H1 (cell line): ENCODE results near the gene CEP76. TPM values are rescaled to one million over a fixed set of nuclear protein-coding genes. Genes with fewer than 3 reads are reported as not detected.

Experiments
- CTCF ChIA-PET: fragments of 300-600 bp; sonication (Branson Sonifier 250); formaldehyde crosslinking; loops from one replicate; lab custom pipeline; 2021; ENCODE audit not compliant: partially characterized antibody; lab: Charles Lee
- POLR2A ChIA-PET: fragments of 300-600 bp; sonication (Branson Sonifier 250); formaldehyde crosslinking; loops from one replicate; lab custom pipeline; 2021; ENCODE audit warnings: inconsistent platforms; ENCODE audit not compliant: partially characterized antibody; lab: Charles Lee
- DNase-seq, 2 experiments: peaks; one replicate each; pipeline versions ENCODE4 v3.0.0 to v3.0.0-alpha.2; 2010 to 2022; ENCODE audit warnings: low spot score in 2 of 2, low read depth in 1 of 2, mixed read lengths in 1 of 2
- FAIRE-seq: peaks from 2 replicates; lab custom pipeline; 2011; peaks lifted over from hg19 to GRCh38; lab: Jason Lieb, UNC
- H2AFZ ChIP-seq: 2 replicates; pipeline ENCODE4 v1.8.1; 2012; ENCODE audit warnings: low read length, inconsistent platforms
- H2AK5ac ChIP-seq: 2 replicates; pipeline ENCODE4 v1.6.1; 2013; ENCODE audit warnings: low read depth, low read length
- H2BK120ac ChIP-seq: replicated peaks from 2 replicates; pipeline ENCODE3; 2013; ENCODE audit warnings: low read depth, low read length, inconsistent platforms
- H2BK12ac ChIP-seq: 2 replicates; pipeline ENCODE4 v1.6.1; 2013; ENCODE audit warnings: low read depth, low read length
- H2BK15ac ChIP-seq: 2 replicates; pipeline ENCODE4 v1.6.1; 2013; ENCODE audit warnings: low read length
- H2BK20ac ChIP-seq: 2 replicates; pipeline ENCODE4 v1.6.1; 2013; ENCODE audit warnings: low read length
- H2BK5ac ChIP-seq: 2 replicates; pipeline ENCODE4 v1.6.1; 2013; ENCODE audit warnings: low read depth, low read length
- H3K14ac ChIP-seq: 2 replicates; pipeline ENCODE4 v1.6.1; 2013; ENCODE audit warnings: inconsistent platforms; ENCODE audit not compliant: insufficient read length
- H3K18ac ChIP-seq: 2 replicates; pipeline ENCODE4 v1.6.1; 2013; ENCODE audit warnings: low read length; ENCODE audit errors: extremely low read depth
- H3K23ac ChIP-seq: 2 replicates; pipeline ENCODE4 v1.6.1; 2013; ENCODE audit warnings: inconsistent platforms; ENCODE audit not compliant: insufficient read length
- H3K23me2 ChIP-seq: 2 replicates; pipeline ENCODE4 v1.6.1; 2013; ENCODE audit warnings: low read depth, low read length
- H3K27ac ChIP-seq: 2 replicates; pipeline ENCODE4 v1.6.1; 2011; ENCODE audit warnings: low read depth, low read length, inconsistent platforms
- H3K27me3 ChIP-seq, 4 experiments: replicated peaks in 1 of 4; 1 replicate in 1 of 4; 2 replicates in 3 of 4; pipeline versions ENCODE4 v1.6.1 to v1.8.1; 2011 to 2013; ENCODE audit warnings: low read length in 3 of 4, mild to moderate bottlenecking in 3 of 4, inconsistent platforms in 2 of 4, mixed read lengths in 2 of 4, moderate library complexity in 1 of 4; ENCODE audit not compliant: control insufficient read depth in 3 of 4, insufficient read depth in 3 of 4; ENCODE audit errors: extremely low read depth in 1 of 4
- H3K36me3 ChIP-seq, 4 experiments: 2 replicates each; pipeline versions ENCODE4 v1.6.1 to v1.8.1; 2011 to 2013; ENCODE audit warnings: mild to moderate bottlenecking in 4 of 4, low read length in 3 of 4, moderate library complexity in 2 of 4, control low read depth in 1 of 4, inconsistent platforms in 1 of 4; ENCODE audit not compliant: insufficient read depth in 4 of 4, control insufficient read depth in 2 of 4
- H3K4ac ChIP-seq: replicated peaks from 2 replicates; pipeline ENCODE3; 2013; ENCODE audit warnings: low read length, low read depth, mixed read lengths, inconsistent platforms; ENCODE audit not compliant: insufficient read length
- H3K4me1 ChIP-seq, 4 experiments: replicated peaks in 1 of 4; 1 replicate in 1 of 4; 2 replicates in 3 of 4; pipeline versions ENCODE4 v1.6.1 to v1.8.1; 2011 to 2013; ENCODE audit warnings: low read length in 3 of 4, inconsistent platforms in 2 of 4, mixed read lengths in 1 of 4; ENCODE audit not compliant: insufficient read depth in 4 of 4, control insufficient read depth in 3 of 4
- H3K4me2 ChIP-seq, 2 experiments: 2 replicates each; pipeline versions ENCODE4 v1.6.1 to v1.8.1; 2011 to 2013; ENCODE audit warnings: low read depth in 2 of 2, low read length in 2 of 2, control low read depth in 1 of 2, inconsistent platforms in 1 of 2, mild to moderate bottlenecking in 1 of 2; ENCODE audit not compliant: insufficient read depth in 1 of 2
- H3K4me3 ChIP-seq, 4 experiments: fragments of 200-600, 300-600 bp in 1 of 4; sonication (generic), shearing (Covaris generic), sonication (Bioruptor Twin) in 1 of 4; 2 replicates each; pipeline versions ENCODE4 v1.5.1 to v1.8.1; 2011 to 2016; ENCODE audit warnings: low read length in 4 of 4, low read depth in 3 of 4, control low read depth in 2 of 4, inconsistent platforms in 2 of 4, mild to moderate bottlenecking in 2 of 4, mixed read lengths in 1 of 4, moderate library complexity in 1 of 4; ENCODE audit not compliant: insufficient read depth in 2 of 4; ENCODE audit errors: extremely low read depth in 1 of 4
- H3K56ac ChIP-seq: replicated peaks from 2 replicates; pipeline ENCODE3; 2013; ENCODE audit warnings: low read depth, mild to moderate bottlenecking, mixed read lengths, low read length, inconsistent platforms; ENCODE audit not compliant: insufficient read length
- H3K79me1 ChIP-seq: 2 replicates; pipeline ENCODE4 v1.6.1; 2013; ENCODE audit warnings: low read depth, low read length, control low read depth
- H3K79me2 ChIP-seq, 2 experiments: 2 replicates each; pipeline versions ENCODE4 v1.6.1 to v1.8.1; 2012 to 2013; ENCODE audit warnings: low read length in 2 of 2, mild to moderate bottlenecking in 2 of 2, inconsistent platforms in 1 of 2; ENCODE audit not compliant: insufficient read depth in 2 of 2, control insufficient read depth in 1 of 2
- H3K9ac ChIP-seq, 4 experiments: replicated peaks in 1 of 4; 1 replicate in 1 of 4; 2 replicates in 3 of 4; pipeline versions ENCODE4 v1.6.1 to v1.8.1; 2011 to 2013; ENCODE audit warnings: low read depth in 3 of 4, low read length in 3 of 4, control low read depth in 2 of 4, mild to moderate bottlenecking in 2 of 4, moderate library complexity in 2 of 4, inconsistent platforms in 1 of 4; ENCODE audit errors: extremely low read depth in 1 of 4
- H3K9me3 ChIP-seq, 2 experiments: 2 replicates each; pipeline versions ENCODE4 v1.6.1 to v1.8.1; 2012 to 2013; ENCODE audit warnings: mild to moderate bottlenecking in 2 of 2, moderate library complexity in 2 of 2, control low read depth in 1 of 2, inconsistent platforms in 1 of 2, low read depth in 1 of 2, low read length in 1 of 2, mixed read lengths in 1 of 2; ENCODE audit not compliant: insufficient read depth in 2 of 2
- H4K20me1 ChIP-seq, 2 experiments: replicated peaks in 1 of 2; 2 replicates each; pipeline versions ENCODE3 to v1.8.1; 2011 to 2013; ENCODE audit warnings: inconsistent platforms in 2 of 2, low read length in 2 of 2, mild to moderate bottlenecking in 1 of 2; ENCODE audit not compliant: insufficient read depth in 2 of 2, control insufficient read depth in 1 of 2
- H4K5ac ChIP-seq: 2 replicates; pipeline ENCODE4 v1.6.1; 2013; ENCODE audit warnings: low read length, low read depth, mixed read lengths, inconsistent platforms; ENCODE audit not compliant: insufficient read length
- H4K8ac ChIP-seq: 2 replicates; pipeline ENCODE4 v1.8.0; 2013; ENCODE audit warnings: mild to moderate bottlenecking, moderate library complexity, low read length, inconsistent platforms; ENCODE audit not compliant: insufficient read depth; ENCODE audit errors: extremely low read depth
- H4K91ac ChIP-seq: replicated peaks from 2 replicates; pipeline ENCODE3; 2013; ENCODE audit warnings: low read length, mixed read lengths, inconsistent platforms; ENCODE audit not compliant: insufficient read length
- BACH1 ChIP-seq: IDR thresholded peaks from 2 replicates; pipeline ENCODE4 v1.6.1; 2012; ENCODE audit warnings: low read length, improper control_type of control experiment
- CTBP2 ChIP-seq: IDR thresholded peaks from 2 replicates; pipeline ENCODE4 v1.7.0; 2011; ENCODE audit warnings: borderline replicate concordance, mild to moderate bottlenecking, moderate library complexity, mixed read lengths, low read length; ENCODE audit not compliant: insufficient read depth, insufficient read length
- RFX5 ChIP-seq: IDR thresholded peaks from 2 replicates; pipeline ENCODE4 v1.6.1; 2011; ENCODE audit warnings: low read depth, low read length, improper control_type of control experiment, borderline replicate concordance
- SIX5 ChIP-seq: IDR thresholded peaks from 2 replicates; pipeline ENCODE4 v1.6.1; 2011; ENCODE audit warnings: mild to moderate bottlenecking, low read depth, low read length
- WGBS, 2 experiments: shearing (Covaris generic) in 1 of 2; methylation state at CpG; one replicate each; pipeline versions ENCODE4 v1.1.6 to v1.1.7; 2013 to 2015; ENCODE audit warnings: low lambda C conversion rate in 2 of 2, mixed read lengths in 2 of 2, inconsistent platforms in 1 of 2, low coverage in 1 of 2, missing lambda C conversion rate in 1 of 2; ENCODE audit not compliant: insufficient replicate concordance in 2 of 2, insufficient coverage in 1 of 2, insufficient read length in 1 of 2; ENCODE audit errors: extremely low coverage in 1 of 2, missing lambda C conversion rate in 1 of 2; 5-methylcytosine and 5-hydroxymethylcytosine counted together
- polyA plus RNA-seq, 7 experiments: library from polyadenylated mRNA; depleted of rRNA in 3 of 7; stranded (reverse) in 5 of 7; unstranded in 2 of 7; fragments of >200 nt in 5 of 7; fragments of 200-250 nt in 2 of 7; gene quantifications; 1 replicate in 5 of 7; 2 replicates in 1 of 7; 4 replicates in 1 of 7; pipeline versions ENCODE4 v1.2.1 to v1.2.3, GENCODE V29; 2011 to 2013; ENCODE audit warnings: missing spikeins in 2 of 7, mixed read lengths in 2 of 7
- total RNA-seq: library from RNA; stranded (reverse); fragmentation: NEBNext Ultra II Directional; extraction: Animal tissue kit (Norgen Biotek cat#: 25700); gene quantifications from 2 replicates; pipeline ENCODE4 v1.2.1, GENCODE V29; 2021
- TF ChIP-seq, protein P1 (sequence below): IDR thresholded peaks from 2 replicates; pipeline ENCODE4 v1.6.1; 2011; ENCODE audit warnings: low read depth, mild to moderate bottlenecking, low read length; ENCODE audit not compliant: insufficient read depth

CEP76 gene
- total and polyA plus RNA-seq, 2 of the 8 experiments (the other 6 are each of a cell fraction or from before 2014, with no cell fraction given), result 9.0 to 18.1 TPM

GRCh38 chr18:12722731-12723130 is 20.2 kb upstream of the CEP76 start:
- Histone ChIP-seq H3K4me1 (no peaks in the 10 kb centered on the region), H2BK12ac (no peak overlapping the region)
- 82% methylated on average over 7 of the region's 7 CpGs; no CpG with 5 or more reads in 1 of the 2 experiments for WGBS, 2 experiments

More at GRCh38 chr18:12722731-12723130, 20.2 kb upstream of the CEP76 start:
- Histone ChIP-seq H3K79me2 (no peaks in the 10 kb centered on the region), H3K9me3 (no peaks in the 10 kb centered on the region), H3K9ac (no peak overlapping the region), H4K5ac (no peak overlapping the region), H2BK20ac (no peak overlapping the region), H4K8ac (no peak overlapping the region), H4K91ac (no peak overlapping the region), H3K27me3 (no peaks in the 10 kb centered on the region), H2AK5ac (no peak overlapping the region), H2BK15ac (no peak overlapping the region), H3K79me1 (no peaks in the 10 kb centered on the region), H3K23me2 (no peaks in the 10 kb centered on the region), H3K4me2 (no peak overlapping the region), H3K56ac (no peak overlapping the region), H3K4me3 (no peak overlapping the region), H3K27ac (no peak overlapping the region), H3K14ac (no peak overlapping the region), H3K4ac (no peak overlapping the region), H2BK5ac (no peak overlapping the region), H3K18ac (no peak overlapping the region), H2AFZ (no peak overlapping the region), H3K36me3 (peaks cover 13 to 52% (median 25%) of the 10 kb centered on the region in 4 experiments; a peak in 7 of 8 replicates), H3K23ac (no peak overlapping the region), H2BK120ac (no peak overlapping the region), H4K20me1 (peaks cover 0 to 1% of the 10 kb centered on the region in 2 experiments)
- ChIA-PET CTCF (interaction anchor here (0.8 to 15.6 kb wide), 6 partner anchors 9 to 330 kb away, joined by 3 to 125 read pairs (median 3); no protein-coding TSS in a partner anchor), POLR2A (interaction anchor here (0.6 to 1.5 kb wide), 3 partner anchors 18 to 204 kb away, joined by 3 to 5 read pairs (median 3); partner anchors contain the start of genes CEP76 and PSMG2)
- DNase-seq (no peak), FAIRE-seq (no peak)
- no peak for TF ChIP-seq RFX5
- no peak for TF ChIP-seq BACH1
- TF ChIP-seq, protein P1, sequence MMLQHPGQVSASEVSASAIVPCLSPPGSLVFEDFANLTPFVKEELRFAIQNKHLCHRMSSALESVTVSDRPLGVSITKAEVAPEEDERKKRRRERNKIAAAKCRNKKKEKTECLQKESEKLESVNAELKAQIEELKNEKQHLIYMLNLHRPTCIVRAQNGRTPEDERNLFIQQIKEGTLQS, result no peak
- TF ChIP-seq CTBP2, result no peak
- no peak for TF ChIP-seq SIX5
